Ramos (cell line): ENCODE data around the gene UBE2J1.
"Not testable (repeated sequence)": the region's sequence is repeated elsewhere in the genome, so short reads cannot be mapped to it uniquely, and the experiment has no call there.

Experiments used
- in situ Hi-C: fragments of 300-500 bp; cut with MboI; formaldehyde crosslinking; loops from one replicate; pipeline ENCODE4 v1.14.3; 2022; ENCODE audit warnings: low sequenced_read_pairs; ENCODE audit not compliant: unreplicated experiment

UBE2J1 gene, protein sequence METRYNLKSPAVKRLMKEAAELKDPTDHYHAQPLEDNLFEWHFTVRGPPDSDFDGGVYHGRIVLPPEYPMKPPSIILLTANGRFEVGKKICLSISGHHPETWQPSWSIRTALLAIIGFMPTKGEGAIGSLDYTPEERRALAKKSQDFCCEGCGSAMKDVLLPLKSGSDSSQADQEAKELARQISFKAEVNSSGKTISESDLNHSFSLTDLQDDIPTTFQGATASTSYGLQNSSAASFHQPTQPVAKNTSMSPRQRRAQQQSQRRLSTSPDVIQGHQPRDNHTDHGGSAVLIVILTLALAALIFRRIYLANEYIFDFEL

DNA sequence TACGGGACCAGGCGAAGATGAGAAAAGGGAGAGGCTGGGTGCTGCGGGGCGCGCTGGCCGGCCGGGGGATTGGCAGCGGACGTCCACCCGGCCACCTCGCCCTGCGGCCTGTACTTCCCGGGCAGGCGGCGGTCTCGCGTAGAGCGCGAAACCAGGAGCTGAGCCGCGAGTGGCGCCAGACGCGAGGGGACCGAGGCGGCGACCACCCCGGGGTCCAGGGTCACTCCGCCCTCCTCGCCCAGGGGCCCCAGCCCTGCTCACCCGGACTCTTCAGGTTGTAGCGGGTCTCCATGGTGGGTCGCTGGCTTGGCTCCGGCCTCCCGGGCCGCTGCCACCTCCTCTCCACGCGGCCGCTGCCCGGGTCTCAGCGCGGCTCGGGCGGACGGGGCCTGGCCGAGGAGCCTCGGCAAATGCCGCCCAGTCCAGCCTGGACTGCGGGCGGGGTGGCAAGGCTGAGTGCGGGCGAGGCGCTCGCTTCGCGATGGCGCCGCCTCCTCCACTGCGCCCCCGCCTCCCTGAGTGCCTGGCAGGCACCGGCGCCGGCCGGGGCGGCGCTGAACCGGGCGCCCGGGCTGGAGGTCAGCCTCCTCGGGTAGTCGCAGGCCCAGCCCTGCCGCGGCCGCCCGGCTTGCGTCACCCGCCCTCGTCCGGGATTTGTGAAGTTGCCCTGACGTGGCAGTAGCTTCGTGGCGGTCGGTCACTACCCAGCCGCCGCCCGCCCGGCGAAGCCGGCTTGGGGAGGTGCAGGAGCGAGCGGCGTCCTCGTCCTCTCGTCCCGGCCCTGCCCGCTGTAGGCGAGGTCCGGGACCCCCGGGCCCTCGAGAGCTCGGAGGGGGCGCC lies at the start of gene UBE2J1:
TSS of gene UBE2J1 (minus strand) at position 445 of the 840 bp plus-strand sequence. CDS start at position 292, 153 bp downstream.
- in situ Hi-C loops = loop anchor here (5.0 kb wide), 1 partner anchor 950 kb away; no protein-coding TSS in a partner anchor

DNA sequence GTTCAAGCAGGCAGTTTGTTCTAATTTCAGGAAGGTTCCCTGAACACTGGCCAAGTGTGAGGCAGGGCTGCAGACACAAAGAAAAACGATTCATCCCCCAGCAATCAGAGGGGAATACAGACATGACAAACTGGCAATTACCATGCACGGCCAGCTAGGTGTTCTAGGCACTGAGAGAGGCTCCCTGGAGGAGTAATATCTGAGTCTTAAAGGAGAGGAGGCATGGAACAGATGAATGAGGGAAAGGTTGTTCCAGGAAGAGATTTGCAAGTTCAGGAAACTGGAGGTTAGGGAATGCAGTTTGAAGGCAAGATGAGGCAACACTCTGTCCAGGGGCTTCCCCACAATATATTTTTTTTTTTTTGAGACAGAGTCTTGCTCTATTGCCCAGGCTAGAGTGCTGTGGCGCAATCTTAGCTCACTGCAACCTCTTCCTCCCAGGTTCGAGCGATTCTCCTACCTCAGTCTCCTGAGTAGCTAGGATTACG lies 48.4 kb upstream of the UBE2J1 start:
- in situ Hi-C loops = no loop called here

DNA sequence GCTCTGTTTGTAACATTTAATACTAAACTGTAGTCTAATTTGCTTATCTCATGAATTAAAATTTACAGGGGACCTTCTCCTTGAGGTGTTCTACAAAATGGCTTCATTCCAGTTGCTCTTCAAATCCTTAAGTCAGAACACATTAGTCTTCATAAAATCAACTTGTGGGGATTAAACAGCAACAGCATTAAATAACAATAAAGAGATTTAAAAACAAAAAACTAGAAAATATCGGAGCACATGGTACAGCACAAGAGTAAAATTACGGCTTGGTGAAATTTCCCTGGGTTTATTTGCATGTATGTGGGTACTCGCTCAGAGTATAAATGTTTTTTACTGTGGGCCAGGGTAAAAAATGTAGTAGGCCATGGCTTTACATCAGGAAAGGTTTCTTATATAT lies 47.5 kb upstream of the UBE2J1 start:
- in situ Hi-C loops = no loop called here

DNA sequence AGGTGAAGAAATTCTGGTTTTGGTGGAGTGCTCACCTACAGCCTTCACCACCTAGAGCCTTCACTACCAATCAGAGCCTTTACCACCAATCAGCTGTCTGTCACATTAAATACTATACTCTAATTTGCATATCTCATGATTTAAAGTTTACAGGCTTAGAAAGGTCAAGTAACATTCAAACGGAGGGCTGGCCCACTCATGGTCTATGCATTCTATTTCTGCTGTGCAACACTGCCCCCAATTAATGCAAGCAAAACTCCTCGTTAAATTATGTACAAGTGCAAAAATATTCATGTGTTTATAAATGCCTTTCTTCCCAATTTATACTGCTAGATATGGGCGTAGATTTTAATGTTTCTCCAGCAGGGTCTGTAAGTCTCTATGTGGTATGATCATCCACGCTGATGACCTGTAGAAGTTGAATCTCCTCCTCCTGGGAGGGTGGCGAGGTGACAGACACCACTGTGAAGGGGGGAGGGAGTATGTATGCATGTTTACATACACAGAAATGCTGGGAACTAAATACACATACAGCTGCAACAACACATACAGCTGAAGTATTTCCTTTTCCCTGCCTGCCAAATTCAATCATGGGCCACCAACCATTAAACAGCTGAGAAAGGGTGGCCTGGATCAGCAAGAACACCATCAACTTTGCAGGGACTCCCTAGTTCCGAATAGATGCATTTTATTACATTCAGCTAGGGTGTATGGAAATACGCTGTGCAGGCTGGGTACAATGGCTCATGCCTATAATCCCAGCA lies 46.4 kb upstream of the UBE2J1 start:
- in situ Hi-C loops = no loop called here

- in situ Hi-C loops = not testable (repeated sequence)
These were observed 45.4 kb upstream of the UBE2J1 start for GRCh38 chr6:89397884-89398283.

- in situ Hi-C loops = no loop called here
These were observed 41.1 kb upstream of the UBE2J1 start for GRCh38 chr6:89393659-89394058.

DNA sequence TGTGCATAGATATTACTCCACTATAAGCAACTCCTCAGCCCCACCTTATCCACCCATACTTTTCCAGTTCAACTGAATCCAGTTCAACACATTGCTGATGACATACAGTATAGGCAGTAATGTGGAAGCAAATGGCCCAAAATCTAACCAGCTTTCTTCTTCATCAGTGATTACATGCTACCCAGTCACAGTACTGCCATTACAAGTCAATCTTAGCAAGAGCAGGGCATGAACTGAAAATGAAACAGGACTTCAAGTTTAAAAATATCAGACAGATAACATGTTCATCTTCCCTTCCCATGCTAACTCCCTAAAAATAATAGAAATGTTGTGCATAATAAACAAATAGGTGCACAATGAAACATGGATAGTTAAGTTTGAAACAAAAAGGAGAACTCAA lies 40.3 kb upstream of the UBE2J1 start:
- in situ Hi-C loops = no loop called here

- in situ Hi-C loops = no loop called here
These were observed 36.3 kb upstream of the UBE2J1 start for GRCh38 chr6:89388846-89389245.

- in situ Hi-C loops = no loop called here
These were observed 35.1 kb upstream of the UBE2J1 start for GRCh38 chr6:89387516-89388201.

DNA sequence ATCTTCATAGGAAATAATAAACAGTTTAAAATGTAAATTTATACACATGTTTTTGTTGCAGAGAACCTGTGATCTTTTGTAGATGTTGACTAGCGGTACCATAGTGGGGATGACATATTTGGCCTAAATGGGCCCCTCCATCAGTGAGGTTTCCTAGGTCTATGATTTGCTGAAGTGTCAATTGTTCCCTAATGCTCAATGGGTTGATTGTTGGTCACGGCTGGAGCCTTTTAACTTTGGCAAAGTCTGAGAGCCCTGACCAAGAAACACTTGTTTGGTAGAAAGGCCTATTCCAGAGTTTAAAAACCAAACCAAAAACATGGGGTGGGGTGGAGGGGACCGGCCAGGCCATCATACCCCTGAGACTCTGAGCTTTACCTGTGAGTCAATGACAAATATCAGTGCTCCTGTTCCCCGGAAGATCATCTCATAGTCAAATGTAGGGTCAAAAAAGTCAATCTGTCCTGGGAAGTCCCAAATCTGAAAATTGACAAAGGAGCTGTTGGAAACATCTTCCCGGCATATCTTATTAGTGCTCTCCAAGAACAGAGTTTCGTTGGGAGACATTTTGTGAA lies 34.5 kb upstream of the UBE2J1 start:
- in situ Hi-C loops = no loop called here

- in situ Hi-C loops = no loop called here
These were observed 33.3 kb upstream of the UBE2J1 start for GRCh38 chr6:89385846-89386245.

- in situ Hi-C loops = no loop called here
These were observed 32.7 kb upstream of the UBE2J1 start for GRCh38 chr6:89385156-89385667.

DNA sequence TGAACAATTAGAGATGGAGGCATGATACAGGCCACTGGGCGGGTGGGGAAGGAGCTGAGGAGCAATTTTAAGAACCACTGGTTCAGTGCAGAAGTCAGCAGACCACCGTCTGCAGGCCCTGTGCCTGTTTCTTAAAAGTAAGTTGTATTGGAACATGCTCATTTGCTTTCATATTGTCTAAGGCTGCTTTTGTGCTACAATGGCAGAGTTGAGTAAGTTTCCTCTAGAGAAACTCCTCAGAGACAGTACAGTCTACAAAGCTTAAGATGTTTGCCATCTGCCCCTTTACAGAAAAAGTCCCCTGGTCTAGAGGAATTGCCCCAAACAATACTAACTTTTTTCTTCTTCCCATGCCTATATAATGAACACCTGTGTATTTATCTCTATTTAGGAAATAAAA lies 28.5 kb upstream of the UBE2J1 start:
- in situ Hi-C loops = no loop called here

DNA sequence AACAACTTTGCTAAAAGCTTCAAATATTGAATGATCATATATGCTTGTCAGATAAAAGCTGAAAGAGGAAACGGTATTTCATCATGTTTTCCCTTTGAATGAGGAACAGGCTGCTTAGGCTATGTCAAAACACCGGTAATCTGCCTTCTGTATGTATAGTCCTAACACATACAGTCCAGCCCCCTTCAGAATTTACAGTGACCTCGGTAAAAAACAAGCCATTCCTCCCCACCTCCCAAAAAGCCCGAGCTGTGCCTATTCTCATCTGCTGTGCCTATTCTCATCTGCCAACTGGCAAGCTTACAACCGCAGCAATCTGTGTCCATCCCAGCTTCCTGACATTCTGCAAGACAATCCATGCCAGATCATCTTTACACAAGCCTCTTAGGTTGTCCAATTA lies 26.8 kb upstream of the UBE2J1 start:
- in situ Hi-C loops = no loop called here

GRCh38 chr6:89378628-89379027 lies 26.1 kb upstream of the UBE2J1 start:
- in situ Hi-C loops = no loop called here

DNA sequence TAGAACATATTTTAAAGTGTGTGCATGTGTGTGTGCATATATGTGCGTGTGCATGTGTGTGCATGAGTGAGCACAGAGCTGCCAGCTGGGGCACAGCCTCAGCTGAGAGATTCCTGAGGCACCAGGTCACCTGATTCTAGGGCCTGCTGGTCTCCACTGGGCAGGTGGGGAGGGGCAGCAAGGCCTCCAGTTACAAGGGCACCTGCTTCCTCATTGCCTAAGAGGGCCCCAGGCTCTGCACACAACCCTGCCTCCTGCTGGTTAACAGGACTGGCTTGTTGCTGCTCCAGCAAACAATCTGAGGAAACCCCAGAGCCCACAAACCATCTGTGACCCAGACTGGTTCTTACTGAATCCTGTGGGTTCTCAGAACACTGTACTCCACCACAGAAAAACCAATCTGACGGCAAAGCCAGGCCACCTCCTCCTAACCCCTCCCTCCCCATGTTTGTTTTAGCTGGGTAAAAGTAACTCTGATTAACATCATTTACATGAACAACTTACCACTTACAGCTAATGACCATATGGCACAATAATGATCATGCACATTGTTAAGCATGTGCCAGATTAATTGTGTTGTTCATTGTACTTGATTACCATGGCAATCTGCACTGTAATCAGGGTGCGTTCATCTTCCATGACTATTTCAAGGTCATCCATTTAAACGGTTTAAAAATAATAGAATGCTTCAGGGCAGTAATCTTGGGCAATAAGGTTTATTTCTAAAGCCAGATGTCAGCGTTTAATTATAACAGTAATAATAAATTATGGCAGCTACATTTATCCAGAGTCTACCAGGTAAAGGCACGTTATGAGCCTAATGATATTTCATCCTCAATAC lies 23.1 kb upstream of the UBE2J1 start:
- in situ Hi-C loops = no loop called here

GRCh38 chr6:89372506-89372901 lies 20.0 kb upstream of the UBE2J1 start:
- in situ Hi-C loops = no loop called here

DNA sequence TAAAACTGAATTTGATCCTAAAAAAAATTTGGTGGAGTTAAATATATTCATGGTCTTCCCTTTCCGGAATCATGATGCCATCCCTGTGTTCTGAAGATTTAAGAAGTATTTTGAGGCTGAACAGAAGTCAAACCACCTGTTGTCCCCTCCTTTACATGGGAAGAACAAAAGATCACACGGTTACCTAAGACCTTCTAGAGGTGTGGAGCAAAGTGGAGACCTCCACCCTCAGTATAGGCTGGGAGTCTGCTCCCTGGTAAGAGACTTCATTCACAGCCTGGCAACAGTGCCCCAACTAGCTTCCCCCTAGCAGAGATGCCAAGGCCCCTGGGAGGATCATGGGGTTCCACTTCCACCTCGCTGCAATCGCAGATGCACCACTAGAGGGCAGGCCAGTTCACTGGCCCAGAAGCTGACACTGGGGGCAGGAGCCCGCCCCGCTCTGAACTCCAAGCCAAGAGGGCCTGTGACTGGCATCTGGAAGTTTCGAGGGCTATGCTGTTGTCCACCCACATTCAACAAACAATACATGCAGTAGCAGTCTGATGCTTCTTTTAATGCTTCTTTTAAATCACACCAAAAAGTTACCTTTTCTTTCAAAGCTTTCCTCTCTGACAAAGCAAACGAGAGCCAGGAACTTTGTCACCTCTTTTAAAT lies 19.5 kb upstream of the UBE2J1 start:
- in situ Hi-C loops = no loop called here
